NCI-H1417 treated with DMSO at 0.1 percent for 48 hours (cell line): ENCODE results near the gene RO60.
"Not testable (repeated sequence)": the region's sequence is repeated elsewhere in the genome, so short reads cannot be mapped to it uniquely, and the experiment has no call there.

Experiments
- DNase-seq: peaks from one replicate; lab custom pipeline; 2025; lab: John Stamatoyannopoulos, UW

RO60 gene

DNA sequence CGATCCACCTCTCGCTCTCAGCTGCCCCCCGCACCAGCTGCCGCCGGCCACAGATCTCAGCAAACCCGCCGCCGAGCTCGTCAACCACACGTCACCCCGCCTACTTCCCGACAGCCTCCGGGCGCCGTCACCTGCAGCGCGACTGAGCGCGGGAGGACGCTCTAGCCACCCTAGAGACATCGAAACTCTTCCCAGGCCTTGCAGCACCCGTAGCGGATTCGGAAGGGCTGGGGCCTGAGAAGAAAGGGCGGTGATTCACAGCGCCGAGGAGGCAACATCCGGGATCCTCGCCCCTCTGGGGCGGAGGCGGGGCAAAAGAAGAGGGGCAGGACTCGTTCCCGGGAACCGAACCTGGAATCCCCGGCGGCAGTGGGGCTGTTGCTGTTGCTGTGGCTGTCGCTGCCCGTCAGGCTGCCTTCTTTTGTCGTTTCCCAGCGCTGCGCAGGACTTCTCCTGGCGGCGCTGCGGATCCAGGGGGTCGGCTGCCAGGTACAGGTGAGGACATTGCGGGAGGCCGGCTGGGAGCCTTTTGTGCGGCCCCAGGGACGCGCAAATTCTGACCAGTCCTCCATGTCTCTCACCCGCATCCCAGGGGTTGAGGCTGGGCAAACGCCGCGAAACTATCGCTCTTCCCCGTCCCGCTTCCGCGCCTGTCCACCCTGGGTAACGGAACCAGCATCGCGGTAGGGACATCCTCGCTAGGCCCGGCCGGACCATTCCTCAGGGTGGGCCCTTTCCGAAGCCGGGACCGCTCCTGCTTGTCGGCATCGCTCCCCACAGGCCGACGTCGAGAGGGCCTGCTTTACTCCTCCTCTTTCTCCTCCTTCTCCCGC is at the start of gene RO60, which contains the start of gene UCHL5:
Gene RO60, plus strand, starts transcription at position 331 of the 833 bp plus-strand sequence. CDS start 9,443 bp downstream, outside the sequence.
Gene UCHL5, minus strand, starts transcription at position 79 of the 833 bp plus-strand sequence. CDS start 100 bp downstream, outside the sequence.
- DNase-seq = peak; percentile 95

DNA sequence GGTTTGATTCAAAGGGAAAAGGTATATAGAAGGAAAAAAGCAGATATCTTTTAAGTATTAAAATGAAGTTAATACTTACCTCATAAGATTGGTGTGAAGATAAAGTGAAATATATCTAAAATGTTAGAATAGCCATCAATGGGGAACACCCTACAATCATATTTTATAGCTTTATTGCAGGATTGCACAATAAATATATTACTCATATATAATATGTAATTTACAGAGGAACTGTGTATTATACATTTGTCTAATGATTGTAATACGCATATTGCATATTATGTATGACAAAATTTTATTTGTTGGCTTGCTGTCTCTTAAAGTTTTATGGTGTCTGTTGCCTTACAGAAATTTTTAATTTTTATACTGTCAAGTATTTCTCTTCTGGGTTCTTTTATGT is 48.0 kb upstream of the RO60 start:
- DNase-seq = no peak

DNA sequence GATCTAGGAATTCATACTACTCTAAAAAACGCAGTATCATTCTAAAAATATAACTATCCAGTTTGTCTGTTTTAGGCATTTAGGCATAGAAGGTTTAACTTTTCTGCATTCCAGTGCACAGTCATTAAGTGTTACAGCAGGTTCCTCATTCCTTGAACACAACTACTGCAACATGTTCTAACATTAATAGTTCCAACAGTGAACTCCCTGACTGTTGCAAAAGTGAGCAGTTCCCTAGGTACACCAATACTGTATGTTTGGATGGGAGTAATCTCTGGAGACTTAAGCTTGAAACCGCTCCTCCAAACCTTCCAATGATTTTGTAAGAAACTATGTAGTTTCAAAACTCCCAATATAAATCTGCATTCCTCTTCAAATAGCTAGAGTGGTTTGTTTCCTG is 46.4 kb upstream of the RO60 start:
- no peak for DNase-seq

DNA sequence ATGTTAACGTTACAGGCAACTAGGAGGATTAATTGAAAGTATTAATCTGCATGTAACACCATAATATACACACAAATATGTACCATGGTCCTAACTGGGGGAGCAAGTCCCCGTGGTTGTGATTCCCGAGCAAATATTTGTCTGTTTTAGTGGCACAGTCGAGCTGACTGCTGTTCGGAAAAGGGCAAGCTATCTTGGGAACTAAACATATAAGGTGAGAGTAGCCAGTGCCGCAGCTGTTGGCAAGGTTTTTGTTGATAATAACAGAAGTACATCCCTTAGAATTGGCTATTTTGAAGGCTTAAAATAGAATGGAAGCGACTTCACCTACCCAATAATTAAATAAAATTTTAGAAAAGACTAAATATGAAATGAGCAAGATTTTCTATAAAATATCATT is 45.7 kb upstream of the RO60 start:
- DNase-seq = no peak

DNA sequence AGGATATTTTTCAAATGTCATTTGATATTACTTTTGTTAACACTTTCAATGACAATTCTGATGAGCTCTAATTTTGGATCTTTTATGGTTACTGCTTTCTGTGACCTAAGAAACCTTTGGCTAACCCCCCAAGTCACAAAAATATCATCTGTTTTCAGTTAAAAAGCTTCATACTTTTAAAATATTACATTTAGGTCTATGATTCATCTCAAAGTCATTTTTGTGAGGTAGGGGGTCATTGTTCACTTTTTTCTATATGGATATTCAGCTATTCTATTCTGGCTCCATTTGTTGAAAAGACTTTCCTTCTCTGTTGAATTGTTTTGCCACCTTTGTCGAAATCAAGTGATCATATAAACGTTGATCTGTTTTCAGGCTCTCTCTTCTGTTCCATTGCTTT is 45.0 kb upstream of the RO60 start:
- DNase-seq = no peak

DNA sequence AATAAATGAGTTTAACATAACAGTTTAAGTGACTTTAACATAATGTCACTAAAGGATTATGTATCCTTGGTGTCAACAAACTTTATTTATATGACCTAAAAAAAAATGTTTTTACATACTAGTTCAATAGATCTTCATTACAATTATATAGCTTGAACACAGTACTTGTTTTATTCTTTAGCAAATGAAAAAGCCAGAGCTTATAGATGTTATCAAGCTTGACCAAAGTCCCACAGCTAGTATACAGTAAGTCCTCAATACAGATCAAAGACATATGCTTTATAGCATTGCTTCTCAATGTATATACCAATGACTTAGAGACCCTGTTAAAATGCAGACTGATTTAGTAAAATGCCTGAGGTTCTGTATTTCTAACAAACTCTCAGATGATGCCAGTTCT is 42.6 kb upstream of the RO60 start:
- DNase-seq = no peak

DNA sequence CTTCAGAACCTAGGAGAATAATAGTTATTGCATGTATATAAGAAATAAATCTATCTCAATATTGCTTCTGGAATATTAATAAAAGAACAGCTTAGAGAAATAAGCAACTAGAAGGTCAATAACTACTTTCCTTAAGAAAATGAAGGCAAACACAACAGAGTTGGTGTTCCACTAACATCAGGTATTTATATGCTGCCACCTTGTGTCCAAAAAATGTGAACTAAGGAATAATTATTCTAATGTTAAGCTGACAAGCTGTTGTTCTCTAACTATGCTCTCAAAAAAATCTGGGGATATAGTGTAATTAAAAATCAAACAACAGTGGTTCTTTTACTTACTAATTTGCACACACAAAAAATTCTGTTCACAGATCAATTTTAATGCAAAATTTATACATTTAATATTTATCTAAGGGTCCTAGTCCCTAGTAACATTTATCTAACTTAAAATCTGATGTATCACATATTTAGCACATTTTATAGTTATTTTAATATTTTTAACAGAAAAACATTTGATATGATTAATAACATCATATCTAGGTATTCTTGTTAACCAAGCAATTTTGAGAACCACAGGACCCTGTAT is 39.9 kb upstream of the RO60 start:
- DNase-seq = peak; percentile 7

DNA sequence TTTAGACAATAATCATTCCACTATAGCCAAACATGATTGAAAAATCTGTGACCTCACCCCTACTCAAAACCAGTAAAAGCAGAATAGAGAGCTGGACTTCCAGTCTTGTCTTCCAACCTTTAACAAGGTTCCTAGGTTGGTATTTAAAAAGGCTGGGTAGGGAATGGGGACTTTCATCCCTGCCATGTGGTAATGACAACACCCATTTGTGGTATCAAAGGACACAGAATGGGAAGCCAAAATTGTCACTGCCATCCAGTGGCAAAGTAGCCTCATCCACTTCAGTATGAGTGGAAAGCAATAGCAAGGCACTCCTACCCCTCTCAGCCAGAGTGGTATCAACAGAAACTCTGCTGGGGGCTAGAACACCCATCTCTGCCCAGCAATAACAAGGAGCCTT is 34.2 kb upstream of the RO60 start:
- no peak for DNase-seq

DNA sequence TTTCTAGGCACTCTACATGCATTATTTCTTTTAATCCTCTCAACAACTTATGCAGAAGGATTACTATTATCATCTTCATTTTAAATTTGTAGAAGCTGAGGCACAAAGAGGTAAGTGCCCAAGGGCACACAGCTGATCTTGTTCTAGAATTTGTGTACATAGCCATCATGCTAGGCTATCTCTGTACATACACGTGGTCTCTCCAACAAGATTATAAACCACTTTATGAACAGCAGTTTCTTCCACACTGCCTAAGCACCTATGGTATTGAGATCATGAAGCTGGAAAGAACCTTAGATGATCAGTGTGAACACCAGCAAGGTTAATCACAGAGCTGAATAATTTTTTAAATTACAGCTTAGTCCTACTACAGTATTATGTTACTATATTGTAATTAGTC is 29.1 kb upstream of the RO60 start:
- DNase-seq = no peak

DNA sequence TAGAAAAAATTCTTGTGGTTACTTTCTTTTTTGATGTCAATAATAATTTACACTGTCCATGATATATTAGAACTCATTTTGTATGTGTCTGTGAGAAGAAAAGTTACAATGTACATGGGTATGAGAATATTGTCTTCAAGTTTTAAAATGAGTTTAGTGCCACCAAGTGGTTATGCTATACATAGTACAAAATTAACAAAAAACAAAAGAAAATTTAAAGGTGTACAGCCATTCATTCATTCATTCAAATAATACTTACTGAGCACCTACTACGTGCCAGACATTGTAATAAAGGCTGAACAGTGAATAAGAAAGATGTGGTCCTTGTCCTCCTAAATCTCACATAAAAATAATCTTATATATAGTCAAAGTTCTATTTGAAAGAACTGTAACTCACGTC is 28.0 kb upstream of the RO60 start:
- DNase-seq = no peak

DNA sequence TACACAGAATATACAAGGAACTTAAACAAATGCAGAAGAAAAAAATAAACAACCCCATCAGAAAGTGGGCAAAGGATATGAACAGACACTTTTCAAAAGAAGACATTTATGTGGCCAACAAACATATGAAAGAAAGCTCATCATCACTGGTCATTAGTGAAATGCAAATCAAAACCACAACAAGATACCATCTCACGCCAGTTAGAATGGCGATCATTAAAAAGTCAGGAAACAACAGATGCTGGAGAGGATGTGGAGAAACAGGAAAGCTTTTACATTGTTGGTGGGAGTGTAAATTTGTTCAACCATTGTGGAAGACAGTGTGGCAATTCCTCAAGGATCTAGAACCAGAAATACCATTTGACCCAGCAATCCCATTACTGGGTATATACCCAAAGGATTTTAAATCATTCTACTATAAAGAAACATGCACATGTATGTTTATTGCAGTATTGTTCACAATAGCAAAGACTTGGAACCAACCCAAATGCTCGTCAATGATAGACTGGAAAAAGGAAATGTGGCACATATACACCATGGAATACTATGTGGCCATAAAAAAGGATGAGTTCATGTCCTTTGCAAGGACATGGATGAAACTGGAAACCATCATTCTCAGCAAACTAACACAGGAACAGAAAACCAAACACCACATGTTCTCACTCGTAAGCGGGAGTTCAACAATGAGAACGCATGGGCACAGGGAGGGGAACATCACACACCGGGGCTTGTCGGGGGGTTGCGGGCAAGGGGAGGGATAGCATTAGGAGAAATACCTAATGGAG is 26.6 kb upstream of the RO60 start:
- not testable (repeated sequence) for DNase-seq

DNA sequence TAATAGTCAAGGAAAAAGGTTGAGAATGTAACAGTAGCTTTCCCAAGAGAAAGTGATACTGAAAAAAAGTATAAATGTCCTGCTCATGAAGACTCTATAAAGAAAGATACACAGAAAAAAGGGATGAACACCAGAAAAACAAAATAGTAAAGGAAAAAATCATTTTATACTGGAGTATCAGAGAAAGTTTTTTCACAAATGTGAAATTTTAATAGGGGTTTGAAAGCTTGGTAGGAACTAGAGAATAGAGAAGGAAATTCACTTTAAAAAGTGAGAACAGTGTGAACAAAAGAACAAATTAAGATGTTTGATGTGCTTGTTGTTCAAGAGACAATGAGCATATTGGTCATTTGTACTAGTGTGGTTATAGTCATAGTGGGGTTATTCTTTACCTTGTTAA is 25.8 kb upstream of the RO60 start:
- no peak for DNase-seq

DNA sequence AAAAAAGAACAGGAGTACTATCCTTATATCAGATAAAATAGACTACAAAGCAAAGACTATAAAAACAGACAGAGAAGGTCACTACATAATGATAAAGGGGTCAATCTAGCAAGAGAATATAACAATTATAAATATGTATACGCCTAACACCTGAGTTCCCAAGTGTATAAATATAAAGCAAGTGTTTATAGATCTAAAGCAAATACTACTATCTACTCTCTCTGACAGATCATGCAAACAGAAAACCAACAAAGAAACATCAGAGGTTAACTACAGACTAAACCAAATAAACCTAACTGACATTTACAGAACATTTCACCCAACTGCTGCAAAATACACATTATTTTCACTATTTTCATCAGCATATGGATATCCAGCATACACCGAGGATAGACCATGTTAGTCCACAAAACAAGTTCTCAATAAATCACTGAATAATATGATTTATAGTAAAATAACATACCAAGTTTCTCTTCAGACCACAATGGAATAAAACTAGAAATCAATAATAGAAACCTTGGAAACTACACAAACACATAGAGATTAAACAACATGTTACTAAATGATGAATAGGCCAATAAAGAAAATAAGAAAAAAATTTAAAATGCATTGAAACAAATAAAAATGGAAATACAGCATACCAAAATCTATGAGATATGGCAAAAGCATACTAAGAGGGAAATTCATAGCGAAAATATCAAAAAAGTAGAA is 22.9 kb upstream of the RO60 start:
- DNase-seq = no peak

DNA sequence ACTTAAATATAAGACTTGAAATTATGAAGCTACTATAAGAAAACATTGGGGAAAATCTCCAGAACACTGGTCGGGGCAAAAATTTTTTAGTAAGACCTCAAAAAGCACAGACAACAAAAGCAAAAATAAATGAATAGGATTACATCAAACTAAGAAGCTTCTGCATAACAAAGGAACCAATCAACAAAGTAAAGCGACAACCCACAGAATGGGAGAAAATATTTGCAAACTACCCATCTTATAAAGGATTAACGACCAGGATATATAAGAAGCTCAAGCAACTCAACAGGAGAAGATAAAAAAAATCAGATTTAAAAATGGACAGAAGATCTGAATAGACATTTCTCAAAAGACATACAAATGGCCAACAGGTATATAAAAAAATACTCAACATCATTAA is 19.4 kb upstream of the RO60 start:
- no peak for DNase-seq

DNA sequence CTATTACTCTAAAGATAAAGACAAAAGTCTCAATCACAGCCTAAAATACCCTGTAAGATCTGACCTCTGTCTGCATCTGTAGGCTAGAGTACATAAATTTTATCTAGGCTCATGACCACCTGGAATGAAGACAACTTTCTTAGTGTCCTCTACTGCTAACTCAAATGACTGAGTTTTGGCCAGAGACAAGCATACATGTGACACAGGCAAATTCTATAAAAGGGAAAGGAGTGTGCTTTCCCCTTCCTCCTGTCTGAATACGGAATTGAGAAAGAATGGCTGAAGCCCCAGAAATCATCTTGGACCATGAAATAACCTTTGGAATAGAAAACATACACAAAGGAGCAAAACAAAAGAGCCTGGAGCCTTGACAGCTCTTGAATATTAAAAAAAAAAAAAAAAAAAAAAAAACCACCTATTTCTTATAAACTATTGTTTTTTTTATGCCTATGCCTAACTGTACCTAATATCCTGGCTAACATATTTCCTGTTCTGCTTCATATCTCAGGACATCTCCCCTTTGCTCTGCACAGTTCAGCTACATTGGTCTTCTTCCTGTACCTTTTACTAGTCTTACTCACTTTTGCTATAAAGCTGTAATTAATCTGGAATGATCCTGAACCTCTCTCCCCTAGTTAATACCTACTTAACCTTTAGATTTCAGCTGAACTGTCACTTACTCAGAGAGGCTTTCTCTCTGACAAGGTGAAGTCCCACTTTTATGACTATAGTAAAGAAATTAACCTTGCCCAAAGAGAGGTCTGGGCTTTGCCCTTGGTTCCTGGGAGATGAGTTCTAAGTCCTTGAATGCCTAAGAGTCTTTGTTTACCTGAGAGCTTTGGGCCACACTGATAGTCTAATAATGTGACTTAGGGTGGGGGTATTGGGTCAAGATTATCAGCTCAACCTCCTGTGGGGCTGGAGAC is 16.4 kb upstream of the RO60 start:
- no peak for DNase-seq

DNA sequence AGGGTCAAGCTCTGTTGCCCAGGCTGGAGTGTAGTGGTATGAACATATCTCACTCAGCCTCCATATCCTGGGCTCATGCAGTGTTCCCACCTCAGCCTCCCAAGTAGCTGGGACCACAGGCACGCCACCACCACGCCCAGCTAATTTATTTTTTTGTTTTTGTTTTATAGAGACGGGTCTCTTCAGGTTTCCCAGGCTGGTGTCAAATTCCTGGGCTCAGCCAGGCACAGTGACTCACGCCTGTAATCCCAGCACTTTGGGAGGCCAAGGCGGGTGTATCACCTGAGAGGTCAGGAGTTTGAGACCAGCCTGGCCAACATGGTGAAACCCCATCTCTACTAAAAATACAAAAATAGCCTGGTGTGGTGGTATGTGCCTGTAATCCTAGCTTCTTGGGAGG is 10.5 kb upstream of the RO60 start:
- not testable (repeated sequence) for DNase-seq

DNA sequence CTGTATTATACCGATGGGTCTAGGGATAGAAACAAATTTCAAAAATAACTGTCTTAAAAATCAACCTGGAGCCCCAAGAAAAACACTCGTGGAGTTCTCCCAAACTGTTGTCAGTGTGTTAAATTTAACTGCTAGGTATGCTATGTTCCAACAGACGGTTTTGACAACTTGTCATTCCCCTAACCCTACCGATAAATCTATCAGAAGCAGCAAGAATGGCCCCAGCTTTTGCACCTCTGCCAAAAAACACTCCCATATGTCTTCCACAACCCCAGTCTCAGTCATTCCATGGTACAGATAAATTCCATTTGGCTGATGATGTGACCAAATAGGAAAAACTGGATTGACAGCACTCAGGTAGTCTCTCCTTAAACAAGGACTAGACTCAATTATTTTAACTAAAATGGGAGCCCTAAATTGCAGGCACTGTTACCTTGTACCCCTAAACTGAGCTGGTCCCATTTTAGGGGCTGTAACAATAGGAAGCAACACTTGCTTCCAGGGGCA is 5.2 kb upstream of the RO60 start:
- DNase-seq = no peak

DNA sequence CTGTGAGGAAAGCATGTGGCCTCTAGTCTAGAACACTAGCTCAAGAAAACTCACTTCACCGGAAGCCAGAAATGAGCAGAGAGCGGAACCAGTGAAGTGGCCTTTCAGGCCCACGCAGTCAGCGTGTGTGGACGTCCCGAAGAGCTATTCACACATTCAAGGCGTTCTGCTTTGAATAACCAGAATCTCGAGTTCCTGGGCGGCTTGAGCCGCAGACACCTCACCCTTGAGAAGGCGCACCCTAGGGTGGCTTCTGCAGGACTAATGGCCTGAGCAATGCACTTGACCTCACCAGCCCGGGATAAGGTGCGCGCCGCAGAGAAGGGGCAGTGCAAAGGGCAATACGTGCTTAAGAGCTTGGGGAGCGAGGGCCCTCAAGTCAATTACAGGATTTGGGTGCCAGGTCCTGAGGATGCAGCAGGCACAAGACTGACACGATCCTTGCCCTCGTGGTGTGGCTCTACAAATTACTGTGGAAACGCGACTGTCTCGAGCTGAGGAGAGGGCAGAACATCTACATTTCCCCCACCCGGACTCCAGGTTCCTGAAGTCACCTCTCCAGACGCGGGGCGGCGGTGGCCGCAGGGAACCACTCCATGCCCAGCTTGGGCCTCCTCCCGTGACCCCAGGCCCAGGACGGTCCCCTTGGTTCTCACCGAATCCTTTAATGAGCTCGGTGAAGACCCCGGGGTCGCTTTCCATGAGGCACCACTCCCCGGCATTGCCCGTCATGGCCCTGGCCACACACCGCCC is 707 bp upstream of the RO60 start:
- no peak for DNase-seq

DNA sequence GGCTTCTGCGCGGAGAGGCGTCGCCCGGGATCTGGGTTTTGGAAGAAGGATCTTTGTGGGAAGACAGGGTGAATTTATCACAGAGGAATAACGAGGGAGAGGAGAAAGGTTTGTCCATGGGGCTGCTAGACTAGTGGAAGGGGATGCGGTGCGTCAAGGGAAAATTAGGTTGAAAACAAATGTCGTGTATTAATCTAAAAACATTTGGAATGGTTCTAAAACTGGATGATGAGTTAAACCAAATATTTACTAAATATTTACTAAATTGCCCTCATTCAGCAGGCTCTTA is 647 bp downstream of the RO60 start:
- no peak for DNase-seq

DNA sequence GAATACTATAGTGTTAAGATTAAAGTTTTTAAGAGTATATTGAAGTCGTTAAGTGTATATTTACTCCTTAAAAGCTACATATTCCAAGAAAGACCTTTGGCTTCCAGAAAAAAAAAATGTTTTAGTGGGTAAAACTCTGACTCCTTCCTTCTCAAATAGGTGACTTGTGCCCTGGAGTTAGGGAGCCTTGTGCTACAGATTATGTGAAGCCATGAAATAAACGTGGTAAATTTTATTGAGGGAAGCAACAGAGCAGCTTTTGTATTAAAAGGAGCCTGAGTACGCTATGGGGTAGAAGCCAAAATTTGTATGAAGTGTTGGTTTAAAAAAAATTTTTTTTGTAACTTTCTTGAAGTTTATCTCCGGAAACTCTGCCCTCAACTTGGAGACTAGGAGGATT is 994 bp downstream of the RO60 start:
- no peak for DNase-seq
